Stimulated activated CD4-positive, alpha-beta T cell treated with anti-CD3 and anti-CD28 coated beads, Interleukin-4, amount 100 ng/mL, for 24 hours (primary cell): ENCODE data around the gene G6PC3.
"Not testable (repeated sequence)": the region's sequence is repeated elsewhere in the genome, so short reads cannot be mapped to it uniquely, and the experiment has no call there.

Source experiments
- DNase-seq: peaks from one replicate; pipeline ENCODE4 v3.0.0-alpha.2; 2020

The G6PC3 gene

GRCh38 chr17:44070455-44071197 lies at the start of gene G6PC3:
G6PC3 (plus strand) TSS chr17:44070735; CDS start chr17:44070966, 231 bp downstream.
- peak; percentile 84 for DNase-seq

- DNase-seq, result not testable (repeated sequence)
Observed at GRCh38 chr17:44021227-44021626, 49.3 kb upstream of the G6PC3 start.

GRCh38 chr17:44022246-44022645 lies 48.3 kb upstream of the G6PC3 start:
- no peak for DNase-seq

GRCh38 chr17:44023545-44024270 lies 46.8 kb upstream of the G6PC3 start:
- no peak for DNase-seq

- DNase-seq, result no peak
Observed at GRCh38 chr17:44024271-44024663, 46.3 kb upstream of the G6PC3 start.

GRCh38 chr17:44024853-44025252 lies 45.7 kb upstream of the G6PC3 start:
- DNase-seq, result no peak

- DNase-seq, result no peak
Observed at GRCh38 chr17:44029736-44030135, 40.8 kb upstream of the G6PC3 start.

GRCh38 chr17:44030482-44030881 lies 40.1 kb upstream of the G6PC3 start:
- no peak for DNase-seq

GRCh38 chr17:44033861-44034408 lies 36.6 kb upstream of the G6PC3 start:
- DNase-seq, result no peak

- DNase-seq, result not testable (repeated sequence)
Observed at GRCh38 chr17:44034688-44035087, 35.8 kb upstream of the G6PC3 start.

GRCh38 chr17:44037471-44037870 lies 33.1 kb upstream of the G6PC3 start:
- no peak for DNase-seq

GRCh38 chr17:44038604-44039011 lies 31.9 kb upstream of the G6PC3 start:
- no peak for DNase-seq

GRCh38 chr17:44039829-44040635 lies 30.5 kb upstream of the G6PC3 start:
- no peak for DNase-seq

- no peak for DNase-seq
Observed at GRCh38 chr17:44043272-44043696, 27.3 kb upstream of the G6PC3 start.

GRCh38 chr17:44044071-44044470 lies 26.5 kb upstream of the G6PC3 start:
- no peak for DNase-seq

- DNase-seq, result no peak
Observed at GRCh38 chr17:44045486-44045885, 25.0 kb upstream of the G6PC3 start.

- DNase-seq, result not testable (repeated sequence)
Observed at GRCh38 chr17:44046893-44047292, 23.6 kb upstream of the G6PC3 start.

- no peak for DNase-seq
Observed at GRCh38 chr17:44049294-44050060, 21.1 kb upstream of the G6PC3 start.

GRCh38 chr17:44053125-44053872 lies 17.2 kb upstream of the G6PC3 start:
- DNase-seq, result no peak

GRCh38 chr17:44059101-44059892 lies 11.2 kb upstream of the G6PC3 start:
- no peak for DNase-seq

GRCh38 chr17:44061446-44061845 lies 9.1 kb upstream of the G6PC3 start:
- no peak for DNase-seq
